Measurements from ENCODE around the gene QDPR.

GRCh38 chr4:17546678-17547077 lies 34.8 kb upstream of the QDPR start:
- TF ChIP-seq CTCF (IDR thresholded peaks at IDR 0.05; ENCODE audit: low read length) (no peak), EZH2phosphoT487 (IDR thresholded peaks at IDR 0.05; ENCODE audit: low read length) (no peak)

Measured in MM.1S (cell line).